Measurements from ENCODE around the gene HAUS1.
"Not testable (repeated sequence)": the region's sequence is repeated elsewhere in the genome, so short reads cannot be mapped to it uniquely, and the experiment has no call there.

Gene HAUS1

GRCh38 chr18:46156124-46156745, 52.0 kb downstream of the HAUS1 start:
- peak; percentile 14 to 19 for DNase-seq (ENCODE audit: low read depth in 2 of 2)

DNA sequence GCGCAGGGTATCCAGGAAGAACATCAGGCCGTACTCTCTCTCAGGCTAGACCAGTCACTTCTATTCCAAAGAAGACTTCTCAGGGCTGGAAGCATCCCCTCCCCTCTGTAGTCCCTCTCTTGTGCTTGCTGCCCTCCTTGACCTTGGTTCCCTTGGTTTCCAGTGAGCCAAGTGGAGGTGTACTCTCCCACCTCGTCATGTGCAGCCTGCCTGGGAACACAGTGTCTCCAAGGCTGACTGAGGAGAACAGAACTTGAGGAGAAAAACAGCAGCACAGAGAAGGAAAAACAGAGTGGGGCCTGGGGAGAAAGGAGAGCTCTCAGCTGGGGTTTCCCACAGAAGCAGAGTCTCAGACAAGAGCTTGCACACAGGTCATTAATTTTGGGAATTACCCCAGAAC, 52.7 kb downstream of the HAUS1 start:
- no peak for DNase-seq (ENCODE audit: low read depth in 2 of 2)

- no peak for DNase-seq (ENCODE audit: low read depth in 2 of 2)
Observed at GRCh38 chr18:46158499-46158898, 54.3 kb downstream of the HAUS1 start.

DNA sequence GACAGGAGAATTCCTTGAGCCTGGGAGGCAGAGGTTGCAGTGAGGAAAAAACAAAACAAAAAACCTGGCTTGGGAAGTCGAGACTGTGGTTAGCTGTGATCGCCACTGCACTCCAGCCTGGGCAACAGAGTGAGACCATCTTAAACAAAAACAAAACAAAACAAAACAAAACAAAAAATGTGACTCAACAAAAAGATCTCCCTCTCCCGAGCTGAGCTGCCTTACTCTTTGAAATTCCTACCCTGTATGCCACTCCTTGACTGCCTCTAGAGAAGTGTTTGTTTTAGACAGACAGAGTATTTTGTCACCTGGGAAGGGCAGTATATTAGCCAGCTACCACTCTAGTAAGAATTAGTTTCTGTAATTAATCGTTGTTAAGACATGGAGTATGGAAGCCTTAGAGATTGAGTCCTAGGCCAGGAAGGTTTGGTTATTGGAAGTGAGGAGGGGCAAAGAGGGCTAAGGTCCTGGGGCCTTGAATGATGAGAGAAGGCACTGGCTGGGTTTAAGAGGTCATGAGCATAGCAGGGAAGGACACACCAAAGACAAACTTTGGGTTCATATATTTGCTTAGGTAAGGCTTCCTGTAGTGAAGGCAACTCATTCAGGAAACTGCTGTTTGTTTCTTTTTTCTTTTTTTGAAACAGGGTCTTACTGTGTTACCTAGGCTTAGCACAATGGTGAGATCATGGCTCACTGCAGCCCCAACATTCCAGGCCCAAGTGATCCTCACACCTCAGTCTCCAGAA, 56.0 kb downstream of the HAUS1 start:
- DNase-seq (ENCODE audit: low read depth in 2 of 2): no peak

DNA sequence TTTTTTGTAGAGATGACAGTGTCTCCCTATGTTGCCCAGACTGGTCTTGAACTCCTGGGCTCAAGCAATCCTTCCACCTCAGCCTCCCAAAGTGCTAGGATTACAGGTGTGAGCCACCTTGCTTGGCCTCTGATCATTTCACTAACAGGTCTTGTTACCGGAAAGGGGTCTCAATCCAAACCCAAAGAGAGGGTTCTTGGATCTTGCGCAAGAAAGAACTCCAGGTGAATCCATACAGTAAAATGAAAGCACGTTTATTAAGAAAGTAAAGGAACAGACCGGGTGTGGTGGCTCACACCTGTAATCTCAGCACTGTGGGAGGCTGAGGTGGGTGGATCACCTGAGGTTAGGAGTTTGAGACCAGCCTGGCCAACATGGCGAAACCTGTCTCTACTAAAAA, 56.7 kb downstream of the HAUS1 start:
- DNase-seq (ENCODE audit: low read depth in 2 of 2): not testable (repeated sequence)

- no peak for DNase-seq (ENCODE audit: low read depth in 2 of 2)
Observed at GRCh38 chr18:46161703-46162396, 57.7 kb downstream of the HAUS1 start.

DNA sequence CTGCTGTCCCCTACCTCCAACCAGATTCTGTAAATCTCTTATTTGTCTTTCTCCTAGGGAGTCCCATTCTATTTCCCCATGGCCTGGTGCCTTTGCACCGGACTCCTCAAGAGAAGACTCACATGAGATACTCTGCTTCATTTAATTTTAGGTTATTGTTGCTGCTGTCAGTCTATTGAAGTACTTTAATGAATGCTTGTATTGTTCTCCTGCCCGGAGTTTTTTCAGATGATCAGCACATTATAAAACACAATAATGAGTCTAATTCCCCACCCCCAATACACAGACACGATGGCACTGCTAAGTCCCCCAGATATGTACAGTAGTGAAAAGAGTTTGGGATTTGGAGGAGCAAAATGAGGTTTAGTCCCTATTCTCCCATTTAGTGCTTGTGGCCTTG, 58.9 kb downstream of the HAUS1 start:
- no peak for DNase-seq (ENCODE audit: low read depth in 2 of 2)

GRCh38 chr18:46163941-46164499, 59.8 kb downstream of the HAUS1 start:
- DNase-seq (ENCODE audit: low read depth in 2 of 2): no peak

DNA sequence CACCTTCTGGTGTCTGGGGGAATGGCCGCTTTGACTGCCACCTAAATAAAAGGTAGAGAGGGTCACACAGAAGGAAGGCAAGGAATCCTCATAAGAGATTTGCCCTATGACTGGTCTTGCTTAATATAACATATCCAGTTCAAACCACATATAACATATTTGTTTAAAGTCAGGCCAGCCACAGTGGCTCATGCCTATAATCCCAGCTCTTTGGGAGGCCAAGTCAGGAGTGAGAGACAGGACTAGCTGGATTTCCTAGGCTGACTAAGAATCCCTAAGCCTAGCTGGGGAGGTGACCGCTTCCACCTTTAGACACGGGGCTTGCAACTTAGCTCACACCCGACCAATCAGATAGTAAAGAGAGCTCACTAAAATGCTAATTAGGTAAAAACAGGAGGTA, 60.3 kb downstream of the HAUS1 start:
- DNase-seq (ENCODE audit: low read depth in 2 of 2): not testable (repeated sequence)

GRCh38 chr18:46164920-46165319, 60.7 kb downstream of the HAUS1 start:
- DNase-seq (ENCODE audit: low read depth in 2 of 2): no peak

DNA sequence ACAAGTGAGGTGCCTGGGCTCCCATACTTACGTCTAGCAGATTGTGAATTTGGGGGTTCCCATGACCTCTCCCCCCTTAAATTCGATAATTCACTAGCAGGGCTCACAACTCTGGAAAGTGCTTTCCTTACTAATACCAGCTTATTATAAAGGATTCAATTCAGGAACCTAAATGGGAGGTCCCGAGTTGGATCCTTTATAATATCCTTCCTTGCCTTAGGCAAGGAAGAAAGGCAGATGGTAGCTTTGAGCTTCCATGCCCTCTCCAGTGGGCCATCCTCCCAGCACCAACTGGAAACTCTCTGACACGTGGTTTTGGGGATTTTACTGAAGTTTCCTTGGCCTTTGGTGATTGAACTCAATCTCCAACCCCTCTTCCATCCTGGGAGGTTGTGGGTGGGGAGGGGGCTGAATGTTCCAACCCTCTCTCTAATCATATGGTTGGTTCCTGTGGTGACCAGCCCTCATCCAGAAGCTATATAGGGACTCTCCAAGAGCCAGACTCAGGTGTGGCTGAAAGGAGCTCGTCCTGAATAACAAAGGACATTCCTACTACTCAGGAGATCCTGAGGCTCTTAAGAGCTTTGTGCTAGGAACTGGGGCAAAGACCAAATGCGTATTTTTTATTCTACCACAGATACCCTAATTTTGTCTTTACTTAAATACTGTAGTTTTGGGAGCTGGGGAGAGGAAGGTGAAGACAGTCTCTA, 62.2 kb downstream of the HAUS1 start:
- no peak for DNase-seq (ENCODE audit: low read depth in 2 of 2)

- DNase-seq (ENCODE audit: low read depth in 2 of 2): peak; percentile 10 to 22
Observed at GRCh38 chr18:46167971-46168370, 63.8 kb downstream of the HAUS1 start.

DNA sequence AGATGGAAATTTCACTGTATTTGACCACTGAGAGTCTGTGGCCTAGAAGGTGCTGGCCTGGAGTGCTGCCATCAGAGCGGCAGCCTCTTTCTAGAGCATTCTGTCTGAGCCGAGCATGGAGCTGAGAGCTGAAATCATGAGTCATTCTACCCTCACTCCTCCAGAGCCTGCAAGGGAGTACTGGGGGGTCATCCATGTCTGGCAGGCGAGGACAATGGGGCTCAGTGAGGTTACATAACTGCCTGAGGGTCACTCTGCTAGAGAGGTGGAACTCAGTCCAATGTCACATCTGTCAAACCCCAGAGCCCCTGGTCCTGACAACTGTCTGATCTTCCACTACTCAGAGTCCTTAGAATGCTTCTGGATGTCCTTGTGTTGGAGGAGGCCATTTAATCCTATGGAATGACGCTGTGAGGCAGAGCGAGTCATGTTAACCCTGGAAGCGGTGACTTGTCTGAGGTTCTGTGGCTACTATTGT, 65.3 kb downstream of the HAUS1 start:
- no peak for DNase-seq (ENCODE audit: low read depth in 2 of 2)

DNA sequence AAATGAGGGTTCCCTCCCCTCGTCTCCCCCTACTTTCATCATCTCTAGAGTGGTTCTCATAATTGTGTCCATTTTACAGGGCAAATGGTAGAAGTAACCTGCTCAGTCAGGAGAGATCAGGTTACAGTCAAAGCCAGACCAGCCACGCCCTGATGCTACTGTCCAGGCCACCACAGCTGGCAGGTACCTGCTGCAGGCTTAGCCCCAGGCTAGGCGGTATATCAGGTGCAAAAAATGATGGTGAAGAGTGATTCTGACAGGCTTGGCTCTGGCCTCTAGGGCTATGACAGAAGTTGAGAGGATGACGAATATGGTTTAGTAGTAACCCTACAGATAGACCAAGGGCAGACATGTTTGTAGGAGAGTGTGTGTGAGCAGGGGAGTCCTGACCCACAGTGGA, 67.1 kb downstream of the HAUS1 start:
- no peak for DNase-seq (ENCODE audit: low read depth in 2 of 2)

DNA sequence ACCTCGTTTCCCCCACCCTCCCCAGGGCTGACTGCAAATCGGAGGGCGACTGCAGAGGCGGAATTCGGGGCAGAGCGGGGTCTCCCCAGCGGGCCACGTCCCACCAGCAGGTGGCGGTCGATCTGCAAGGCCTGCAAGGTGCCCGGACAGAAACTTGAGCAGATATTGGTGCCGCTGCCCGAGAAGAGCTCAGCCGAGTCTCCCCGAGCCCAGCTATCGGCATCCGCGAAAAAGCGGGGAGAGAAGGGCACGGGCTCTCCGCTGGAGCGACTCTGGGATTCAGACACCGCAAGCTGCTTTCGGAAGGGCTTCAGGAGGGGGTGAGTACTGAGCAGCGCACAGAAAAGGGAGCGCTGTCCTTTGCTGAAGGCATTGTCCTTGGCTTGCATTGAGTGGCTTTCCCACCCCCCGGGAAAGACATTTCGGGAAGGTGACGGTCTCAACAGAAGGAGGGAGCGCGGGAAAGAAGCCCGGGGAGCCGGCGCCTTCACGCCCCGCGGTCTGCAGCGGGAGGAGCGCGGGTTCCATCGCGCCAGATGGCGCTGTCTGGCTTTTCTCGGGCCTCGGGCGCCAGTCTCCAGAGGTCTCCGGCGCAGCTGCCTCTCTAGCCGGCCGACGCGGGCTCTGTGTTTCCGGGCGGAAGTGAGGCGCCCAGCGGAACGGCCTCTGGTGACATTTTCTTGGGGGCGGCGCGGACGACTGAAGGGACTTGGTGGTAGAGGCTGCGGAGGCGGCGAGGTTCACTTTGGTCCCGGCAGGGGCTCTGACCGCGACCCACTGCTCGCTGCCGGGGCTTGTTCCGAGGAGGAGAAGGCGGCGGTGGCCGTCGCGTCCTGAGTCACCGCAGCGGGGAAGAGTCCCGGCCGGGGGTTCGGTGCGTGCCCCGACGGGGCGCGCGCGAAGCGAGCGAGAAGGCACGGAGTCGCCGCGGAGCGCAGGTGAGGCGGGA, 69.5 kb downstream of the HAUS1 start:
- peak; percentile 90 to 93 for DNase-seq (ENCODE audit: low read depth in 2 of 2)

- DNase-seq (ENCODE audit: low read depth in 2 of 2): peak; percentile 34 to 54
Observed at GRCh38 chr18:46174342-46175041, 70.3 kb downstream of the HAUS1 start.

- DNase-seq (ENCODE audit: low read depth in 2 of 2): no peak
Observed at GRCh38 chr18:46176001-46176400, 71.8 kb downstream of the HAUS1 start.

Measured in stimulated activated CD8-positive, alpha-beta memory T cell treated with anti-CD3 and anti-CD28 coated beads, Interleukin-15, amount 100 ng/mL, for 48 hours (primary cell).